CD14-positive monocyte (primary cell): ENCODE results near the gene CMC2. TPM values are rescaled to one million over a fixed set of nuclear protein-coding genes. Genes with fewer than 3 reads are reported as not detected.

Experiments
- DNase-seq, 3 donors: peaks; one replicate each; pipeline ENCODE4 v3.0.0-alpha.2; 2011 to 2022
- H2AFZ ChIP-seq: 2 replicates; pipeline ENCODE4 v1.6.0; 2012; ENCODE audit warnings: mild to moderate bottlenecking, low read depth, low read length, inconsistent platforms; ENCODE audit not compliant: insufficient read depth, poor library complexity, severe bottlenecking
- H3K27ac ChIP-seq, 2 donors: 1 replicate in 1 of 2; 2 replicates in 1 of 2; pipeline ENCODE4 v1.5.1; 2012 to 2013; ENCODE audit warnings: low read length in 2 of 2, control low read depth in 1 of 2, inconsistent platforms in 1 of 2, low read depth in 1 of 2, mild to moderate bottlenecking in 1 of 2
- H3K27me3 ChIP-seq, 2 donors: one replicate each; pipeline versions ENCODE4 v1.6.0 to v1.6.1; 2011 to 2013; ENCODE audit warnings: low read length in 2 of 2; ENCODE audit not compliant: control insufficient read depth in 2 of 2, insufficient read depth in 2 of 2
- H3K36me3 ChIP-seq, 2 donors: replicated peaks in 1 of 2; 1 replicate in 1 of 2; 2 replicates in 1 of 2; pipeline versions ENCODE4 v1.5.1 to v1.6.1; 2012 to 2013; ENCODE audit warnings: low read length in 2 of 2, control low read depth in 1 of 2, inconsistent platforms in 1 of 2, mild to moderate bottlenecking in 1 of 2; ENCODE audit not compliant: insufficient read depth in 2 of 2, control insufficient read depth in 1 of 2
- H3K4me1 ChIP-seq, 2 donors: 1 replicate in 1 of 2; 2 replicates in 1 of 2; pipeline versions ENCODE4 v1.5.1 to v1.6.1; 2012 to 2013; ENCODE audit warnings: low read length in 2 of 2, control low read depth in 1 of 2, inconsistent platforms in 1 of 2, mild to moderate bottlenecking in 1 of 2, moderate library complexity in 1 of 2; ENCODE audit not compliant: insufficient read depth in 2 of 2, control insufficient read depth in 1 of 2
- H3K4me2 ChIP-seq: replicated peaks from 2 replicates; pipeline ENCODE3; 2012; ENCODE audit warnings: low read length, moderate library complexity, mild to moderate bottlenecking; ENCODE audit not compliant: poor library complexity, severe bottlenecking; ENCODE audit errors: extremely low read depth
- H3K4me3 ChIP-seq, 3 experiments: fragments of 200-600 bp in 1 of 3; sonication (generic) in 1 of 3; replicated peaks in 1 of 3; 1 replicate in 2 of 3; 2 replicates in 1 of 3; pipeline ENCODE4 v1.5.1; 2011 to 2013; ENCODE audit warnings: low read length in 3 of 3, mild to moderate bottlenecking in 3 of 3, control low read depth in 2 of 3, low read depth in 2 of 3, inconsistent platforms in 1 of 3, moderate library complexity in 1 of 3
- H3K79me2 ChIP-seq: 2 replicates; pipeline ENCODE4 v1.6.0; 2012; ENCODE audit warnings: mild to moderate bottlenecking, control low read depth, inconsistent platforms, low read length, moderate library complexity; ENCODE audit not compliant: insufficient read depth
- H3K9ac ChIP-seq: 2 replicates; pipeline ENCODE4 v1.6.0; 2017; ENCODE audit warnings: low read length, mild to moderate bottlenecking; ENCODE audit not compliant: insufficient read depth, poor library complexity, severe bottlenecking
- H3K9me3 ChIP-seq, 2 donors: replicated peaks in 1 of 2; 1 replicate in 1 of 2; 2 replicates in 1 of 2; pipeline versions ENCODE4 v1.5.1 to v1.6.1; 2012 to 2013; ENCODE audit warnings: low read length in 2 of 2, control low read depth in 1 of 2; ENCODE audit not compliant: control insufficient read depth in 1 of 2, insufficient read depth in 1 of 2
- H4K20me1 ChIP-seq: 2 replicates; pipeline ENCODE4 v1.6.0; 2012; ENCODE audit warnings: mild to moderate bottlenecking, low read length, control low read depth, moderate library complexity; ENCODE audit not compliant: insufficient read depth
- H3K27ac Mint-ChIP-seq, 7 donors: one replicate each; pipeline ENCODE4 v1.8.0; 2020; ENCODE audit warnings: mild to moderate bottlenecking in 7 of 7, mixed read lengths in 7 of 7, moderate library complexity in 6 of 7, inconsistent platforms in 2 of 7
- H3K27me3 Mint-ChIP-seq, 3 donors: one replicate each; pipeline ENCODE4 v1.8.0; 2021 to 2022; ENCODE audit warnings: low read depth in 3 of 3, mild to moderate bottlenecking in 3 of 3, mixed read lengths in 3 of 3, moderate library complexity in 3 of 3, inconsistent platforms in 1 of 3
- H3K36me3 Mint-ChIP-seq, 2 donors: one replicate each; pipeline ENCODE4 v1.8.0; 2020; ENCODE audit warnings: mixed read lengths in 2 of 2, inconsistent platforms in 1 of 2, mild to moderate bottlenecking in 1 of 2
- H3K4me1 Mint-ChIP-seq: one replicate; pipeline ENCODE4 v1.8.0; 2020; ENCODE audit warnings: mild to moderate bottlenecking, mixed read lengths
- H3K4me3 Mint-ChIP-seq, 2 donors: one replicate each; pipeline ENCODE4 v1.8.0; 2020; ENCODE audit warnings: mild to moderate bottlenecking in 2 of 2, mixed read lengths in 2 of 2, moderate library complexity in 1 of 2
- H3K9me3 Mint-ChIP-seq, 7 donors: one replicate each; pipeline ENCODE4 v1.8.0; 2020 to 2022; ENCODE audit warnings: mixed read lengths in 7 of 7, mild to moderate bottlenecking in 6 of 7, moderate library complexity in 6 of 7, inconsistent platforms in 2 of 7
- WGBS: methylation state at CpG from one replicate; pipeline ENCODE4 v1.1.5; 2013; ENCODE audit warnings: missing lambda C conversion rate; ENCODE audit not compliant: insufficient coverage; 5-methylcytosine and 5-hydroxymethylcytosine counted together
- intact Hi-C, 2 donors: fragments of 100-400 bp; cut with micrococcal nuclease; formaldehyde crosslinking; loops; one replicate each; pipeline versions ENCODE4 v1.15.0 to v1.15.1; 2023
- polyA plus RNA-seq, 3 donors: library from polyadenylated mRNA; depleted of rRNA in 1 of 3; unstranded in 2 of 3; stranded (reverse) in 1 of 3; fragments of 300-500 nt in 2 of 3; fragments of >200 nt in 1 of 3; fragmentation: Illumina TruSeq in 2 of 3; gene quantifications; 1 replicate in 2 of 3; 2 replicates in 1 of 3; pipeline ENCODE4 v1.2.3, GENCODE V29; 2012 to 2021
- TF ChIP-seq, protein P1 (sequence below): fragments of 200-600 bp; IDR thresholded peaks from one replicate; pipeline ENCODE4 v1.8.0; 2022; ENCODE audit warnings: antibody characterized with exemption, mild to moderate bottlenecking

The CMC2 gene
- polyA plus RNA-seq, 3 donors = 55.3 to 79.5 (median 70.7) TPM

DNA sequence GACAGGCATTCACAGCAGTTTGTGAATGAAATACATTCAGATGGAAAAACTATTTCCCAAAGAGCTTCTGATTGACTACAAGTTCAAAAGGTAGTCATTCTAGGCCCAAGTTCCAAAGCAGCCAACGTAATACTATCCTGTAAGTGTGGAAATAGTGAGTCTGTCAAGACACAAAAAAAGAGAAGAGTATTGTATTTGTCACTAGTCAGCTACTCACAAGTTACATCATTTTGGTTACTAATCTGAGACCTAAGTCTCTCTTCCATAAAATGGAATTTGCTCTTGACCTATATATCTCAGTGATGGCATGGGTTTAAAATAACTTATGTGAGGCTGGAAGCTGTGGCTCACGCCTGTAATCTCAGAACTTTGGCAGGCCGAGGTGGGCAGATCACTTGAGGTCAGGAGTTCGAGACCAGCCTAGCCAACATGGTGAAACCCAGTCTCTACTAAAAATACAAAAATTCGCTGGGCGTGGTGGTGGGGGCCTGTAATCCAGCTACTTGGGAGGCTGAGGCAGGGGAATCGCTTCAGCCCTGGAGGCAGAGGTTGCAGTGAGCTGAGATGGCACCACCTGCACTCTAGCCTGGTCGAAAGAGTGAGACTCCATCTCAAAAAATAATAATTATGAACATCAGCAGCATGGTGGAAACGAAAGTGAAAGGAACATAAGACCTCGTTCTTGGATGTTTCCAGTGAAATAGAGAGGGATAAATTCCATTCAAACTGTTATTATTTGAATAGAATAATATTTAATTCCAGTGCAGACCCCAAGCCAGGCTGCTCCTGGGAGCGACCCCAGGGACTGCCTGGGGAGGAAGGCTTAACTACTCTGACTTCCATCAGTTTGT lies 2.9 kb downstream of the CMC2 start:
- Histone ChIP-seq H2AFZ (peak overlapping the region; percentile 52), H3K9ac (peak overlapping the region; percentile 53), H3K4me1 (peaks cover 29 to 37% of the 10 kb centered on the region in 2 donors), H3K27ac (peak overlapping the region; percentile 14 to 74), H3K79me2 (peaks cover 88% of the 10 kb centered on the region), H3K36me3 (no peaks in the 10 kb centered on the region), H3K9me3 (no peaks in the 10 kb centered on the region), H4K20me1 (no peaks in the 10 kb centered on the region), H3K4me3 (peak overlapping the region; percentile 45 to 88 (median 88)), H3K27me3 (no peaks in the 10 kb centered on the region), H3K4me2 (peak overlapping the region; percentile 83)
- Mint-ChIP-seq H3K27me3 (peaks cover 0 to 2% (median 0%) of the 10 kb centered on the region in 3 donors), H3K4me1 (peaks cover 41% of the 10 kb centered on the region), H3K4me3 (peak overlapping the region; percentile 76 to 87), H3K27ac (peak overlapping the region; percentile 76 to 95 (median 85)), H3K36me3 (no peaks in the 10 kb centered on the region), H3K9me3 (no peaks in the 10 kb centered on the region)
- TF ChIP-seq, protein P1, sequence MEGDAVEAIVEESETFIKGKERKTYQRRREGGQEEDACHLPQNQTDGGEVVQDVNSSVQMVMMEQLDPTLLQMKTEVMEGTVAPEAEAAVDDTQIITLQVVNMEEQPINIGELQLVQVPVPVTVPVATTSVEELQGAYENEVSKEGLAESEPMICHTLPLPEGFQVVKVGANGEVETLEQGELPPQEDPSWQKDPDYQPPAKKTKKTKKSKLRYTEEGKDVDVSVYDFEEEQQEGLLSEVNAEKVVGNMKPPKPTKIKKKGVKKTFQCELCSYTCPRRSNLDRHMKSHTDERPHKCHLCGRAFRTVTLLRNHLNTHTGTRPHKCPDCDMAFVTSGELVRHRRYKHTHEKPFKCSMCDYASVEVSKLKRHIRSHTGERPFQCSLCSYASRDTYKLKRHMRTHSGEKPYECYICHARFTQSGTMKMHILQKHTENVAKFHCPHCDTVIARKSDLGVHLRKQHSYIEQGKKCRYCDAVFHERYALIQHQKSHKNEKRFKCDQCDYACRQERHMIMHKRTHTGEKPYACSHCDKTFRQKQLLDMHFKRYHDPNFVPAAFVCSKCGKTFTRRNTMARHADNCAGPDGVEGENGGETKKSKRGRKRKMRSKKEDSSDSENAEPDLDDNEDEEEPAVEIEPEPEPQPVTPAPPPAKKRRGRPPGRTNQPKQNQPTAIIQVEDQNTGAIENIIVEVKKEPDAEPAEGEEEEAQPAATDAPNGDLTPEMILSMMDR = no peak
- DNase-seq = no peak
- intact Hi-C loops = loop anchor here in 1 of 2 donors (5.0 to 10.0 kb wide), 4 partner anchors 33 to 741 kb away; partner anchors contain the start of genes ATMIN, DYNLRB2 and GAN
- 89% methylated on average over 2 of the region's 11 CpGs for WGBS

DNA sequence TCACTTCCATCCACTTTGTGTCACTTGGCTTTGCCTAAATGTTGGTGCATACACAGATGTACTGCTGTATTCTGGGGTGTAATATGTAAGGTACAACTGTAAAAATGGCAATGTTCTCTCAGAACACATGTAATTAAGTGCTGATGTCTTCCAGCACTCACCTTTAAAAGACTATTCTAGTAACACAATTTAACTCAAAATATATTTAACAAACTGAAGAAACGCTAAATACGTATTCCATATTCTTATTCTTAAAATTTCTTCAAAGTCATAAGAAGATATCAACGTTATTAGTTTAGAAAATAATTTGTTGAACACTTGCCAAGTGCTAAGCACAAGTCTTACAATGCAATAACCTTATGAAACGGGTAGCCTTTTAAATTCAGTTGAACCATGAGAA lies 3.6 kb downstream of the CMC2 start:
- Histone ChIP-seq H3K27me3 (no peaks in the 10 kb centered on the region), H3K4me2 (no peak overlapping the region), H3K9me3 (no peaks in the 10 kb centered on the region), H3K36me3 (no peaks in the 10 kb centered on the region), H3K4me1 (peaks cover 24 to 37% of the 10 kb centered on the region in 2 donors), H3K79me2 (peaks cover 88% of the 10 kb centered on the region), H3K4me3 (no peak overlapping the region), H3K27ac (peak overlapping the region in 1 of 2 donors; percentile 74), H2AFZ (no peak overlapping the region), H3K9ac (no peak overlapping the region), H4K20me1 (no peaks in the 10 kb centered on the region)
- H3K27ac Mint-ChIP-seq = peak overlapping the region in 4 of 7 donors; percentile 14 to 83 (median 41)
- intact Hi-C loops = loop anchor here in 1 of 2 donors (5.0 to 10.0 kb wide), 4 partner anchors 34 to 742 kb away; partner anchors contain the start of genes ATMIN, DYNLRB2 and GAN
- peaks cover 0 to 2% (median 0%) of the 10 kb centered on the region in 3 donors for H3K27me3 Mint-ChIP-seq
- H3K9me3 Mint-ChIP-seq = no peaks in the 10 kb centered on the region
- no CpG with 5 or more reads among the region's 4 CpGs for WGBS
- H3K4me3 Mint-ChIP-seq = no peak overlapping the region
- TF ChIP-seq, protein P1 = no peak
- H3K4me1 Mint-ChIP-seq = peaks cover 42% of the 10 kb centered on the region
- no peaks in the 10 kb centered on the region for H3K36me3 Mint-ChIP-seq
- no peak for DNase-seq
